Ascending aorta (tissue), 2 donors: ENCODE data around the gene ING1. TPM values are rescaled to one million over a fixed set of nuclear protein-coding genes. Genes with fewer than 3 reads are reported as not detected.

Experiments used
- DNase-seq, 2 donors: peaks; one replicate each; pipeline ENCODE4 v3.0.0-alpha.2; 2019; ENCODE audit warnings: low spot score in 2 of 2
- H3K27ac ChIP-seq, 2 donors: fragments of 200-600 bp; sonication (generic); one replicate each; pipeline ENCODE4 v1.5.1; 2016 to 2017; ENCODE audit warnings: mild to moderate bottlenecking in 1 of 2
- H3K27me3 ChIP-seq: fragments of 200-600 bp; sonication (generic); one replicate; pipeline ENCODE4 v1.5.1; 2017
- H3K36me3 ChIP-seq, 2 donors: fragments of 200-600 bp; sonication (generic); one replicate each; pipeline ENCODE4 v1.5.1; 2016
- H3K4me1 ChIP-seq, 2 donors: fragments of 200-600 bp; sonication (generic); one replicate each; pipeline ENCODE4 v1.5.1; 2016 to 2017; ENCODE audit warnings: mild to moderate bottlenecking in 1 of 2
- H3K4me3 ChIP-seq, 2 donors: fragments of 200-600 bp; sonication (generic); one replicate each; pipeline ENCODE4 v1.5.1; 2016 to 2017; ENCODE audit warnings: mild to moderate bottlenecking in 1 of 2
- H3K9me3 ChIP-seq, 2 donors: fragments of 200-600 bp; sonication (generic); one replicate each; pipeline ENCODE4 v1.5.1; 2016
- CTCF ChIP-seq, 3 experiments: fragments of 200-600 bp in 2 of 3; fragments of 450-650 bp in 1 of 3; sonication (generic) in 2 of 3; IDR thresholded peaks; one replicate each; pipeline ENCODE4 v1.5.1; 2016 to 2019; ENCODE audit warnings: antibody characterized with exemption in 3 of 3, mild to moderate bottlenecking in 1 of 3, moderate library complexity in 1 of 3
- intact Hi-C: fragments of 100-400 bp; cut with DNase I; formaldehyde crosslinking; loops from one replicate; pipeline ENCODE4 v1.15.1; 2023
- total RNA-seq: library from RNA; depleted of rRNA; stranded (reverse); fragments of >200 nt; gene quantifications from one replicate; pipeline ENCODE4 v1.1.0, GENCODE V29; 2016

Gene ING1
- total RNA-seq, 1 donor from 2014 or later = 12.0 TPM

- H3K4me1 ChIP-seq = no peaks in the 10 kb centered on the region
- intact Hi-C loops = no loop called here
- no peak for DNase-seq
- H3K27me3 ChIP-seq = no peaks in the 10 kb centered on the region
- H3K36me3 ChIP-seq = no peaks in the 10 kb centered on the region
- H3K27ac ChIP-seq = no peak overlapping the region
- no peak for TF ChIP-seq CTCF (IDR thresholded peaks at IDR 0.05)
- H3K4me3 ChIP-seq = no peak overlapping the region
- no peaks in the 10 kb centered on the region for H3K9me3 ChIP-seq
Observed at GRCh38 chr13:110758195-110758805, 44.8 kb downstream of the ING1 start.

GRCh38 chr13:110759710-110760109 lies 46.2 kb downstream of the ING1 start:
- DNase-seq = no peak
- no peak for TF ChIP-seq CTCF (IDR thresholded peaks at IDR 0.05)
- Histone ChIP-seq H3K9me3 (no peaks in the 10 kb centered on the region), H3K4me3 (no peak overlapping the region), H3K36me3 (no peaks in the 10 kb centered on the region), H3K27me3 (no peaks in the 10 kb centered on the region), H3K4me1 (no peaks in the 10 kb centered on the region), H3K27ac (no peak overlapping the region)
- intact Hi-C loops = no loop called here

GRCh38 chr13:110760611-110761010 lies 47.1 kb downstream of the ING1 start:
- Histone ChIP-seq H3K27ac (no peak overlapping the region), H3K4me3 (no peak overlapping the region), H3K36me3 (no peaks in the 10 kb centered on the region), H3K9me3 (no peaks in the 10 kb centered on the region), H3K27me3 (no peaks in the 10 kb centered on the region), H3K4me1 (no peaks in the 10 kb centered on the region)
- no peak for TF ChIP-seq CTCF (IDR thresholded peaks at IDR 0.05)
- intact Hi-C loops = no loop called here
- no peak for DNase-seq

GRCh38 chr13:110766671-110767430 lies 53.4 kb downstream of the ING1 start:
- no peak overlapping the region for H3K4me3 ChIP-seq
- H3K36me3 ChIP-seq = no peaks in the 10 kb centered on the region
- no peak overlapping the region for H3K27ac ChIP-seq
- DNase-seq = no peak
- intact Hi-C loops = no loop called here
- TF ChIP-seq CTCF (IDR thresholded peaks at IDR 0.05) = no peak
- no peaks in the 10 kb centered on the region for H3K9me3 ChIP-seq
- H3K27me3 ChIP-seq = no peaks in the 10 kb centered on the region
- H3K4me1 ChIP-seq = no peaks in the 10 kb centered on the region

GRCh38 chr13:110767476-110767875 lies 54.0 kb downstream of the ING1 start:
- Histone ChIP-seq H3K4me1 (no peaks in the 10 kb centered on the region), H3K4me3 (no peak overlapping the region), H3K27me3 (no peaks in the 10 kb centered on the region), H3K9me3 (no peaks in the 10 kb centered on the region), H3K27ac (no peak overlapping the region), H3K36me3 (no peaks in the 10 kb centered on the region)
- TF ChIP-seq CTCF (IDR thresholded peaks at IDR 0.05) = no peak
- intact Hi-C loops = no loop called here
- no peak for DNase-seq
